A673 (cell line): ENCODE measurements around the gene IFNA13. TPM values are rescaled to one million over a fixed set of nuclear protein-coding genes. Genes with fewer than 3 reads are reported as not detected.

ENCODE experiments used
- BruUV-seq: library from RNA; stranded (reverse); fragments of 400-500 nt; replicated peaks from 2 replicates; lab custom pipeline; 2021; lab: Mats Ljungman, UMichigan
- CTCF ChIA-PET: fragments of 300-600 bp; sonication (Branson Sonifier 250); formaldehyde crosslinking; loops from one replicate; lab custom pipeline; 2022; ENCODE audit warnings: antibody characterized with exemption; lab: Charles Lee
- POLR2A ChIA-PET: fragments of 300-600 bp; sonication (Branson Sonifier 250); formaldehyde crosslinking; loops from one replicate; lab custom pipeline; 2022; ENCODE audit warnings: antibody characterized with exemption; ENCODE audit not compliant: low non-redundant PET; lab: Charles Lee
- DNase-seq: peaks from one replicate; pipeline ENCODE4 v3.0.0-alpha.2; 2015; ENCODE audit warnings: low spot score
- H3K27ac ChIP-seq: fragments of 200-600 bp; sonication (generic); 2 replicates; pipeline ENCODE4 v1.5.1; 2016; ENCODE audit warnings: mixed run types, low read depth, mild to moderate bottlenecking, mixed read lengths, antibody characterized with exemption, low read length; ENCODE audit not compliant: poor library complexity, severe bottlenecking
- H3K27me3 ChIP-seq: fragments of 200-600 bp; sonication (generic); replicated peaks from 2 replicates; pipeline ENCODE4 v1.6.1; 2017; ENCODE audit warnings: mixed run types, low read depth, mild to moderate bottlenecking, mixed read lengths, antibody characterized with exemption, low read length; ENCODE audit not compliant: insufficient read depth, poor library complexity
- H3K36me3 ChIP-seq: fragments of 200-600 bp; sonication (generic); 2 replicates; pipeline ENCODE4 v1.6.1; 2016; ENCODE audit warnings: mixed run types, mild to moderate bottlenecking, mixed read lengths, antibody characterized with exemption, low read length; ENCODE audit not compliant: insufficient read depth, poor library complexity, severe bottlenecking
- H3K4me1 ChIP-seq: fragments of 200-600 bp; sonication (generic); 2 replicates; pipeline ENCODE4 v1.6.1; 2017; ENCODE audit warnings: mixed run types, mild to moderate bottlenecking, mixed read lengths, antibody characterized with exemption, low read length; ENCODE audit not compliant: insufficient read depth, poor library complexity, severe bottlenecking
- H3K4me3 ChIP-seq: fragments of 200-600 bp; sonication (generic); 2 replicates; pipeline ENCODE4 v1.5.1; 2016; ENCODE audit warnings: low read depth, mixed run types, mild to moderate bottlenecking, mixed read lengths, low read length; ENCODE audit not compliant: poor library complexity, severe bottlenecking
- H3K9me3 ChIP-seq: fragments of 200-600 bp; sonication (generic); 2 replicates; pipeline ENCODE4 v1.6.1; 2016; ENCODE audit warnings: mixed run types, low read depth, mild to moderate bottlenecking, mixed read lengths, antibody characterized with exemption, low read length; ENCODE audit not compliant: poor library complexity, severe bottlenecking
- EZH2 ChIP-seq: fragments of 200-600 bp; sonication (generic); IDR thresholded peaks from 2 replicates; pipeline ENCODE4 v1.6.1; 2017; ENCODE audit warnings: borderline replicate concordance, low read depth, mild to moderate bottlenecking, mixed read lengths, antibody characterized with exemption, low read length; ENCODE audit not compliant: poor library complexity, severe bottlenecking
- intact Hi-C: fragments of 100-400 bp; cut with micrococcal nuclease; formaldehyde crosslinking; loops from one replicate; pipeline ENCODE4 v1.10.0; 2022; ENCODE audit not compliant: unreplicated experiment
- total RNA-seq: library from RNA; stranded (reverse); gene quantifications from 2 replicates; pipeline ENCODE4 v1.2.3, GENCODE V29; 2021
- TF ChIP-seq, protein P1 (sequence below): fragments of 300-800, 200-600 bp; sonication (generic); conservative IDR thresholded peaks from 2 replicates; pipeline ENCODE4 v1.5.1; 2017; ENCODE audit warnings: low read depth, mild to moderate bottlenecking, antibody characterized with exemption, low read length, moderate library complexity, mixed read lengths

The IFNA13 gene
- total RNA-seq, 1 experiment from 2014 or later, result not detected

- Histone ChIP-seq H3K36me3 (no peaks in the 10 kb centered on the region), H3K27ac (no peak overlapping the region), H3K27me3 (peaks cover 5% of the 10 kb centered on the region), H3K4me3 (no peak overlapping the region), H3K9me3 (no peaks in the 10 kb centered on the region), H3K4me1 (no peaks in the 10 kb centered on the region)
- intact Hi-C loops, result no loop called here
- BruUV-seq, result no TSS peak
- TF ChIP-seq, protein P1, sequence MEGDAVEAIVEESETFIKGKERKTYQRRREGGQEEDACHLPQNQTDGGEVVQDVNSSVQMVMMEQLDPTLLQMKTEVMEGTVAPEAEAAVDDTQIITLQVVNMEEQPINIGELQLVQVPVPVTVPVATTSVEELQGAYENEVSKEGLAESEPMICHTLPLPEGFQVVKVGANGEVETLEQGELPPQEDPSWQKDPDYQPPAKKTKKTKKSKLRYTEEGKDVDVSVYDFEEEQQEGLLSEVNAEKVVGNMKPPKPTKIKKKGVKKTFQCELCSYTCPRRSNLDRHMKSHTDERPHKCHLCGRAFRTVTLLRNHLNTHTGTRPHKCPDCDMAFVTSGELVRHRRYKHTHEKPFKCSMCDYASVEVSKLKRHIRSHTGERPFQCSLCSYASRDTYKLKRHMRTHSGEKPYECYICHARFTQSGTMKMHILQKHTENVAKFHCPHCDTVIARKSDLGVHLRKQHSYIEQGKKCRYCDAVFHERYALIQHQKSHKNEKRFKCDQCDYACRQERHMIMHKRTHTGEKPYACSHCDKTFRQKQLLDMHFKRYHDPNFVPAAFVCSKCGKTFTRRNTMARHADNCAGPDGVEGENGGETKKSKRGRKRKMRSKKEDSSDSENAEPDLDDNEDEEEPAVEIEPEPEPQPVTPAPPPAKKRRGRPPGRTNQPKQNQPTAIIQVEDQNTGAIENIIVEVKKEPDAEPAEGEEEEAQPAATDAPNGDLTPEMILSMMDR, result no peak
- no peak for TF ChIP-seq EZH2
- CTCF ChIA-PET, result no interaction called here
- POLR2A ChIA-PET, result no interaction called here
- DNase-seq, result no peak
These were observed 10.1 kb downstream of the IFNA13 start for GRCh38 chr9:21357479-21358460.

- Histone ChIP-seq H3K4me1 (no peaks in the 10 kb centered on the region), H3K27me3 (peaks cover 5% of the 10 kb centered on the region), H3K4me3 (no peak within 1 kb of the TSS), H3K9me3 (no peaks in the 10 kb centered on the region), H3K36me3 (no peaks in the 10 kb centered on the region), H3K27ac (no peak within 1 kb of the TSS)
- ChIA-PET CTCF (no interaction called here), POLR2A (no interaction called here)
- intact Hi-C loops, result no loop called here
- BruUV-seq, result no TSS peak
- DNase-seq, result no peak
- no peak for TF ChIP-seq EZH2
- TF ChIP-seq, protein P1, result no peak
These were observed 17.1 kb downstream of the IFNA13 start, which contains the start of gene IFNA6 for GRCh38 chr9:21350787-21351186. IFNA6 (minus strand) TSS chr9:21350887; CDS start chr9:21350887, 0 bp downstream.

GRCh38 chr9:21348430-21348970, 19.4 kb downstream of the IFNA13 start:
- intact Hi-C loops, result no loop called here
- no TSS peak for BruUV-seq
- CTCF ChIA-PET, result no interaction called here

More at GRCh38 chr9:21348430-21348970, 19.4 kb downstream of the IFNA13 start:
- Histone ChIP-seq H3K9me3 (no peaks in the 10 kb centered on the region), H3K4me3 (no peak overlapping the region), H3K36me3 (no peaks in the 10 kb centered on the region), H3K27ac (no peak overlapping the region), H3K4me1 (no peaks in the 10 kb centered on the region), H3K27me3 (no peaks in the 10 kb centered on the region)
- POLR2A ChIA-PET, result no interaction called here
- TF ChIP-seq, protein P1, result no peak
- DNase-seq, result no peak
